SK-N-SH treated with all-trans-retinoic acid at 6 μM for 48 hours (cell line): Measurements from ENCODE around the gene ARID1A.

Source experiments
- ATAC-seq: fragments of 200-7000 bp; cut with Tn5 transposase; 3 replicates; pipeline ENCODE4 v1.9.1; 2020; ENCODE audit warnings: mild to moderate bottlenecking, moderate library complexity
- ARNTL ChIP-seq: fragments of 450-650 bp; formaldehyde crosslinking; IDR thresholded peaks from 2 replicates; pipeline ENCODE4 v1.5.0; 2020; ENCODE audit warnings: low read depth, mild to moderate bottlenecking, moderate library complexity, borderline replicate concordance
- CSDC2 ChIP-seq: fragments of 250-450 bp; sonication (Bioruptor Pico); IDR thresholded peaks from 2 replicates; pipeline ENCODE4 v1.5.0; 2020; ENCODE audit warnings: mild to moderate bottlenecking, moderate library complexity
- ESRRG ChIP-seq: fragments of 250-450 bp; sonication (Bioruptor Pico); IDR thresholded peaks from 2 replicates; pipeline ENCODE4 v1.6.1; 2021; ENCODE audit warnings: mild to moderate bottlenecking
- GLIS3 ChIP-seq: fragments of 250-450 bp; sonication (Bioruptor Pico); IDR thresholded peaks from 2 replicates; pipeline ENCODE4 v1.5.0; 2020; ENCODE audit warnings: mild to moderate bottlenecking, moderate library complexity
- PATZ1 ChIP-seq: fragments of 250-450 bp; sonication (Bioruptor Pico); IDR thresholded peaks from 2 replicates; pipeline ENCODE4 v1.8.0; 2020; ENCODE audit warnings: mild to moderate bottlenecking, moderate library complexity, borderline replicate concordance
- POU6F1 ChIP-seq: fragments of 250-450 bp; sonication (Bioruptor Pico); IDR thresholded peaks from 2 replicates; pipeline ENCODE4 v1.8.0; 2021; ENCODE audit warnings: low read depth, mild to moderate bottlenecking, moderate library complexity, borderline replicate concordance
- SNAI2 ChIP-seq: fragments of 250-450 bp; sonication (Bioruptor Pico); IDR thresholded peaks from 2 replicates; pipeline ENCODE4 v1.5.0; 2020; ENCODE audit warnings: mild to moderate bottlenecking, moderate library complexity
- ZFP30 ChIP-seq: fragments of 450-650 bp; formaldehyde crosslinking; IDR thresholded peaks from 2 replicates; pipeline ENCODE4 v1.5.0; 2022; ENCODE audit warnings: mild to moderate bottlenecking, moderate library complexity
- ZNF565 ChIP-seq: fragments of 450-650 bp; formaldehyde crosslinking; conservative IDR thresholded peaks from 2 replicates; pipeline ENCODE4 v1.5.0; 2020; ENCODE audit warnings: low read depth, mild to moderate bottlenecking, moderate library complexity
- ZNF70 ChIP-seq: fragments of 450-650 bp; formaldehyde crosslinking; IDR thresholded peaks from 2 replicates; pipeline ENCODE4 v1.5.0; 2020; ENCODE audit warnings: mild to moderate bottlenecking, moderate library complexity
- ZNF8 ChIP-seq: fragments of 450-650 bp; formaldehyde crosslinking; IDR thresholded peaks from 2 replicates; pipeline ENCODE4 v1.5.0; 2020; ENCODE audit warnings: mild to moderate bottlenecking, moderate library complexity
- TF ChIP-seq, protein P1 (sequence below): fragments of 250-450 bp; sonication (Bioruptor Pico); IDR thresholded peaks from 2 replicates; pipeline ENCODE4 v1.5.1; 2021; ENCODE audit warnings: mild to moderate bottlenecking, moderate library complexity

Gene ARID1A

GRCh38 chr1:26831059-26831458 is 135.2 kb downstream of the ARID1A start:
- no peak for TF ChIP-seq ZNF8 (CRISPR knock-in tag)
- TF ChIP-seq ARNTL (CRISPR knock-in tag) = no peak
- no peak for TF ChIP-seq CSDC2
- TF ChIP-seq ZNF565 = no peak
- TF ChIP-seq POU6F1 = no peak
- no peak for TF ChIP-seq SNAI2 (CRISPR knock-in tag)
- TF ChIP-seq ESRRG = no peak
- no peak for TF ChIP-seq GLIS3 (CRISPR knock-in tag)
- TF ChIP-seq, protein P1, sequence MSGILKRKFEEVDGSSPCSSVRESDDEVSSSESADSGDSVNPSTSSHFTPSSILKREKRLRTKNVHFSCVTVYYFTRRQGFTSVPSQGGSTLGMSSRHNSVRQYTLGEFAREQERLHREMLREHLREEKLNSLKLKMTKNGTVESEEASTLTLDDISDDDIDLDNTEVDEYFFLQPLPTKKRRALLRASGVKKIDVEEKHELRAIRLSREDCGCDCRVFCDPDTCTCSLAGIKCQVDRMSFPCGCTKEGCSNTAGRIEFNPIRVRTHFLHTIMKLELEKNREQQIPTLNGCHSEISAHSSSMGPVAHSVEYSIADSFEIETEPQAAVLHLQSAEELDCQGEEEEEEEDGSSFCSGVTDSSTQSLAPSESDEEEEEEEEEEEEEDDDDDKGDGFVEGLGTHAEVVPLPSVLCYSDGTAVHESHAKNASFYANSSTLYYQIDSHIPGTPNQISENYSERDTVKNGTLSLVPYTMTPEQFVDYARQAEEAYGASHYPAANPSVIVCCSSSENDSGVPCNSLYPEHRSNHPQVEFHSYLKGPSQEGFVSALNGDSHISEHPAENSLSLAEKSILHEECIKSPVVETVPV (CRISPR knock-in tag) = no peak
- TF ChIP-seq ZNF70 (CRISPR knock-in tag) = no peak
- TF ChIP-seq PATZ1 (CRISPR knock-in tag) = no peak
- no peak for TF ChIP-seq ZFP30 (CRISPR knock-in tag)
- no peak for ATAC-seq
